NCI-H510A treated with DMSO at 0.1 percent for 48 hours (cell line): ENCODE measurements around the gene CARMIL1.
"Not testable (repeated sequence)": the region's sequence is repeated elsewhere in the genome, so short reads cannot be mapped to it uniquely, and the experiment has no call there.

ENCODE experiments used
- DNase-seq: peaks from one replicate; lab custom pipeline; 2025; lab: John Stamatoyannopoulos, UW

CARMIL1 gene

DNA sequence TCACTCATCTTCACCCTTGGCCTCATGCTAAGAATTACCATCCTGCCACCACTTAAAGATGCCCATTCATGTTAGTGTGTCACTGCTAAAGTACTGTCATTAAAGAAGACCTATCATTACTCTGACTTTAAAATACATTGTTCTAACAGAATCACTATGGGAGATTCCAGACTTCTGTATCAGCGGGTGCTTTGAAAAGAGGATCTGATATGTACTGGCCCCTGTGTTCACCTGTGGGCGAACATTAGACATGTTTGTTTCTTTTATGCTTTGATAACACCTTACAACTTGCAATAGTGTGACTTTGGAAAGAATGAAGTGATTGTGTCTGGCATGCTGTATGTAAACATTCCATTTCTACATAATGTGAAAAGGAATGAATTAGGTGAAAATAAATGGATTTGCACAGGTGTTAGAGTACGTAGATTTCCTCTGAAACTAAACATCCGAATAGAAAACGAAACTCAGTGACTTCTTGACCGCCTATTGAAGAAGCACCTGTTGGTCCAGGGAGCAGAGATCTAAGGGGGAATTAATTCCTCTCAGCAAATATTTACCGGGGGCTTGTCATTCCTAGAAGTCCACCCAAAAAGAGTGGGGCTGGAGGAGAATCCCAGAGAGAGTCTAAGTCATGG, 132.3 kb downstream of the CARMIL1 start:
- no peak for DNase-seq

- no peak for DNase-seq
These were observed 134.2 kb downstream of the CARMIL1 start for GRCh38 chr6:25413207-25413905.

GRCh38 chr6:25414168-25414567, 135.0 kb downstream of the CARMIL1 start:
- DNase-seq: no peak

DNA sequence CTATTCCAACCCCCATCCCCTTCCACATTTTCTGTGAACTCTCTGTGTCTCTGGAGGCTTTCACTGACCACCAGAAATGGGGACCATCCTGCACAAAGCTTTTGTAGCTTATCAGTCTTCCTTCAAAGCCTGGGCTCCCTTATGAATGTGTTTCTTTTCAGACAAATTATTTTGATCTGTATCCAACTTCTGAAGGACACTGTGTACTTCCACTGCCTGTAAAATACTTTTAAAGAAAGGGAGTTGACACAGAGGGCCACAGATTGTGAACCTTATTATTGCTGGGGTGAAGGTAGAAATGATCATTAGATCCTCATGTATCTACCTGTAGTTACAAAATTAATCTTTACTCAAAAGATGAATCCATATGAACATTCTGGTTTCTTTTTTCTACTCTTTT, 135.6 kb downstream of the CARMIL1 start:
- DNase-seq: no peak

DNA sequence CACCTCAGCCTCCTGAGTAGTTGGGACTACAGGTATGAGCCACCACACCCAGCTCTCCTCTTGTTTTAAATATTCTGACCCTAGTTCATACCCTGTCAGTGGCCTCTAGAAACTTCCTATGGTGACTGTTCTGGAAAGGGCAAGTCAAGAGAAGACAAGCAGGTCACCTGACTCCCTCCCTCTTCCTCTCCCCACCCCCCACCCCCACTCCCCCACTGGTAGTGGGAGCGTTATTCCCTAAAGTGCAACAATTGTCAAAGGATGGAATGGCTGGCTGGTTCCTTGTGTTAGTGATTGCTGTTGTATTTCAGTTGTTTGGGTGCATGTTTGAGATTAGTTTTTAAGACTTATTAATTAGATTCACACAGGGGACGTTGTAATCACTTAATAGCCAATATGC, 136.1 kb downstream of the CARMIL1 start:
- no peak for DNase-seq

DNA sequence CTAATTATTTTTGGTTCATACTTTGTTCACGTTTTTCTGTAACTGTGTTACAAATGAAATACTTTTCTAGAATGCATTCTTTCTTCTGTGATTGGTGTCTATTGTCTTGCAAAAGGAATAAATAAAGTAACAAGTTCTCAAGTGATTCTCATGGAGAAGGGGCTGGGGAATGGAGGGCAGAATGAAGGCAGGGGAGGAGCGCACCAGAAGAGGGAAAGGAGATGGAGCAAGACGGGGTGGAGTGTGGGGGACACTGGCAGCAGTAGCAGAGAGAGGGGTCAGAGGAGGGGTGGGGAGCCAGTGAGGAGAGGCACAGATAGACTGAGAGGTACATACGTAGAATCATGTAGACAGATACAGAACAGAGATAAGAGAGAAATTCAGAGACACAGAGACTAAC, 136.5 kb downstream of the CARMIL1 start:
- DNase-seq: no peak

GRCh38 chr6:25417046-25417605, 138.0 kb downstream of the CARMIL1 start:
- no peak for DNase-seq

DNA sequence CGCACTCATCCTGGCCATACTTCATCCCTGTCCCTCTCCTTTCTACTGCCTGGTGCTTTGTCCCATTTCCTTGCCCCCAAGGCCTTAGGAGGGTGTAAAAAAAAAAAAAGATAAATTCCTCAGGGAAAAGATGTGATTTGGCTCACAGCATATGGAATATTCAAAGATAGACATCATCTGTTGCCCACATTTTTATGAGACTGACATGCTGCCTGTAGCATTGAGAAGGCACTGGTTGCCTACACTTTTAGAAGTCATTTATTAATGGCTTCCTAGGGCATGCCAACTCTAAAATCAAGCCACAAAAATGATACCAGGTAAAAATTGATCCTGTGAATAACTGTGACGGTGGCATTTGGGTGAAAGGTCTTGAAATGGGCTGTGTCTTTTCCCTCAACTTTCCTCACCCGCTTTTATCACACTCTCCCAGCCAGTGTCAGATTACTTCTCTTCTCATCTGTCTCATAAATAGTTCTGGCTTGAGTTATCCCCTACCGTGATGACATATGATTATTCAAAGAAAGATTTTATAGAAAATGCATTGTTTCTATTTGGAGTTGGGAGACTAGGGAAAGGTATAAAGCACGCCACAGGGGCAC, 139.4 kb downstream of the CARMIL1 start:
- DNase-seq: no peak

DNA sequence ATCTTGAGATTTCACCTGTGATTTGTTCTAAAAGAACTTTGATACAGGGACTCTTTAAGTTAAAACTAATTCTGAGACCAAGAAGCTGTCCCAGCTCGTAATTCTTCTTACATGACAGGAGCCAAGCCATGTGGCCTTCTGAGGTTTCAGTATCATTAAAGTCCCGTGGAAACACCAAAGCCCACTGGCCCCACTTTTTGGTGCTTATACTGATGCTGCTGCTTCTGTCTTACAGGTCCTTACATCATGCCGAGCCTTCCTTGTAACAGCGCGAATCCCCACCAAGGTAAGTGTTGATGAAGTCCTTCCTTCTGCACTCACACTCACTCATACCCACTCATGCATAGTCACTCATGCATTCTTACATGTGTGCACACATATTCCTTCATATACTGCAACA, 140.7 kb downstream of the CARMIL1 start:
- DNase-seq: no peak

GRCh38 chr6:25423358-25423757, 144.2 kb downstream of the CARMIL1 start:
- DNase-seq: no peak

DNA sequence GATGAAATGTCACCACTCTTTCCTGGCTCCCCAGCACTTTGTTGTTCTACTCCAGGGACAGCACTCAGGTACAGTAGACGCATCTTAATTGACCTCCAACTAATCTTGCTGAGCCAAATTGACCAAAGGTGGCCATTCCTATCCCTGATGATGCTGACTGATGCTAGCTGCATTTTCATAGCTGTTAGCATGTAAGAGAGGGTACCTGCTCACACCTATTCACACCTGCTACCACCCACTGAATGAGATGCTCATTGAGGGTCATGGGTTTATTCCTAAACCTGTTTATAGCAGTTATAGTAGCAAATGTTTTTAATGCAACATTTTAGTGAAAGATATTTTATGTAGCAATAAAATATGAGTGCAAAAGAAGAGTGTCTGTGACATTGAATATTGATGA, 145.1 kb downstream of the CARMIL1 start:
- no peak for DNase-seq

DNA sequence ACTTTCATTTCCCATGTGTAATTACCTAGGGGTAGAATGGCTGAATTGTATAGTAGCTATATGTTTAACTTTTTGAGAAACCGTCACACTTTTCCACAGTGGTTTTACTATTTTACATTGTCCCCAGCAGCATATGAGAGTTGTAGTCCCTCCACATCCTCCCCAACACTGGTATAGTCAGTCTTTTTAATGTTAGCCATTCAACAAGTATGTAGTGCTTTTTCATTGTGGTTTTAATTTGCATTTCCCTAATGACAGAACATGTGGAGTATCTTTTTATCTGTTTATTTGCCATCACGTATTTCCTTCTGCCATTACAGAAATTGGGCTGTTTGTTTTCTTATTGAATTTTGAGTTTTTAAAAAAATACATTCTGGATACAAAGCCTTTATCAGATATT, 148.4 kb downstream of the CARMIL1 start:
- DNase-seq: no peak

GRCh38 chr6:25428758-25429317, 149.7 kb downstream of the CARMIL1 start:
- no peak for DNase-seq

- no peak for DNase-seq
These were observed 152.3 kb downstream of the CARMIL1 start for GRCh38 chr6:25431306-25431974.

DNA sequence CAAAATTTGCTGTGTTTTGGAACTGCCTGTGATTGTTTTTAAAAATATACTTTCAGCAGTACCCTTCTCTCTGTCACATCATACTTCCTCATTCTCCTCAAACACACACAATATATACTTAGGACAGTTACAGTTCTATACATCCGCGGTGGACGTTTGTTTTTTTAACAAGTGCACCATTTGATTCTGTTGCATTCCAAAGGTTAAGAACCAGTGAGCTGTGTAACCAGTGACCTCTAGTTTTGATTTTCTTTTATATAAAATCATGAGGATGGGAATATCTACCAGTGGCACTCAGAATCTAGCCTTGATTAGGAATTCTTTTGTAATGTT, 152.8 kb downstream of the CARMIL1 start:
- DNase-seq: no peak

DNA sequence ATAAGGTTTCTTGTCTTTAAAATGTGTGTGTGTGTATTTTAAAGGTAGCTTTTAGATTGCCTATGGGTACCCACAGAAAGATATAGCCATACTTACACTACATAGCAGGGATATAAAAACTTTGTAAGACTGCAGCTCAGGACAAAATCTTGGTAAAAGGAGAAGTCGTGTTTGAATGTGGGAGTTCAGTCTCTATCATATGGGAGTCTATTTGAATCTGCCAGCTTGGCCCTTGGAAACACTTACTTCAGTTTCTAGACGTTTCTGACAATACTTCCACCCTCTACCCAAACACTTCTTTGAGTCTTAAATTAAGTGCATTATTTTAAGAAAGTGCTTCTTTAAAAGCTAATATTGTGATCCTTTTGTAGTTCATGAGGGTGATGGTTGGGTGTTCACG, 155.7 kb downstream of the CARMIL1 start:
- no peak for DNase-seq

GRCh38 chr6:25435416-25435985, 156.3 kb downstream of the CARMIL1 start:
- no peak for DNase-seq

- DNase-seq: no peak
These were observed 157.6 kb downstream of the CARMIL1 start for GRCh38 chr6:25436760-25437159.

DNA sequence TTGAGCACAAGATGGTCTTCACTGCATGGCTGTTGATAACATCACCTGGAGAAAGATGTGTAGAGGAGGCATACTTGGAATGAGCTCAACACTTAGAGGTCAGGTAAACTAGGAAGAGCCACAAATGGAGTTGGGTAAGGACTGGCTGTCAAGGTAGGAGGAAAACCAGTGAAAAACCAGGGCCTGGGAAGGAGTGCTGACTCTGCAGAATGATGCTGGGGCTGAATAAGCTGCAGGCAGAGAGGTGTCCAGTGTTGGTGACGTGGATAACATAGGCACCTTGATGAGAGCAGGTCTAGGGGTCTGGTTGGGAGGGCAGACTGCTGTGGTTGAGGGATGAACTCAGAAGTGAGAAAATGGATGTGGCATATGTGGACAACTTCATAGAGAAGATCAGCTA, 160.2 kb downstream of the CARMIL1 start:
- DNase-seq: no peak

DNA sequence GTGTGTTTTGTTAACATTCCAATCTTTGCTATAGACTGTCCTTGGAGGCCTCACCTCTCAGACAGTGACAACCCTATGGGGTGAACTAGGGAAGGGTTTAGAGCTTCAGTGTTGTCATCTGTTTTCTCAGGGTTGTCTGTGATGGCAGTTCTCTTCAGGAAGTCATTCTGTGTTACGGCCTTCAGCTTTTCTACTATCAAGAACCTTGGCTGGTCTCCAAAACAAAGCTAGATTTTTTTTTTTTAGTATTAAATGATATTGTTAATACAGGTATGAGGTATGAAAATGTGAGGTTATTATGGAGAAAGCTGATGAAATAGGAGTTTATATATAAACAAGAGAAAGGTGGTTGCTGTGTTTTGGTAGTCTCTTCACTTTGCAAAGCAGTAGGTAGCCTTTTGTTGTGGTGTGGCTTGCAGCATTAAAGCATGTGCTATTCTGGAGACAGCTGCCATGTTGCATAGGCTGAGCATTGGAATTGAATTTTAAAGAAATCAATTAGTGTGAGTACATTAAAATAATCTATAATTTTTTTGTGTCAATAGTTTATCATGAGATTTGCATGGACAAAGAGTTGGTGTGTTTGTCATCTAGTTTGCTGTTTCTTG, 162.6 kb downstream of the CARMIL1 start:
- DNase-seq: no peak

GRCh38 chr6:25442898-25443297, 163.7 kb downstream of the CARMIL1 start:
- DNase-seq: no peak

DNA sequence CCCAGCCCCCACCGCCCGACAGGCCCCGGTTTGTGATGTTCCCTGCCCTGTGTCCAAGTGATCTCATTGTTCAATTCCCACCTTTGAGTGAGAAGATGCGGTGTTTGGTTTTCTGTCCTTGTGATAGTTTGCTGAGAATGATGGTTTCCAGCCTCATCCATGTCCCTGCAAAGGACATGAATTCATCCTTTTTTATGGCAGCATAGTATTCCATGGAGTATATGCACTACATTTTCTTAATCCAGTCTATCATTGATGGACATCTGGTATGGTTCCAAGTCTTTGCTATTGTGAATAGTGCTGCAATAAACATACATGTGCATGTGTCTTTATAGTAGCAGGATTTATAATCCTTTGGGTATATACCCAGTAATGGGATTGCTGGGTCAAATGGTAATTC, 165.3 kb downstream of the CARMIL1 start:
- not testable (repeated sequence) for DNase-seq
